GM12892 (cell line): ENCODE results near the gene NHS.
"Not testable (repeated sequence)": the region's sequence is repeated elsewhere in the genome, so short reads cannot be mapped to it uniquely, and the experiment has no call there.

ENCODE experiments used
- DNase-seq: peaks from one replicate; pipeline ENCODE4 v3.0.0; 2011; ENCODE audit not compliant: insufficient read length
- FAIRE-seq: peaks from 2 replicates; lab custom pipeline; 2011; peaks lifted over from hg19 to GRCh38; lab: Jason Lieb, UNC
- POLR2A ChIP-seq: IDR thresholded peaks from 2 replicates; pipeline ENCODE4 v1.6.1; 2011; ENCODE audit warnings: low read depth, low read length, control low read depth
- POLR2AphosphoS5 ChIP-seq: IDR thresholded peaks from 2 replicates; pipeline ENCODE4 v1.6.1; 2011; ENCODE audit warnings: low read depth, low read length, control low read depth
- TAF1 ChIP-seq: IDR thresholded peaks from 2 replicates; pipeline ENCODE4 v1.6.1; 2011; ENCODE audit warnings: low read depth, mild to moderate bottlenecking, control low read depth, low read length, borderline replicate concordance

Gene NHS

DNA sequence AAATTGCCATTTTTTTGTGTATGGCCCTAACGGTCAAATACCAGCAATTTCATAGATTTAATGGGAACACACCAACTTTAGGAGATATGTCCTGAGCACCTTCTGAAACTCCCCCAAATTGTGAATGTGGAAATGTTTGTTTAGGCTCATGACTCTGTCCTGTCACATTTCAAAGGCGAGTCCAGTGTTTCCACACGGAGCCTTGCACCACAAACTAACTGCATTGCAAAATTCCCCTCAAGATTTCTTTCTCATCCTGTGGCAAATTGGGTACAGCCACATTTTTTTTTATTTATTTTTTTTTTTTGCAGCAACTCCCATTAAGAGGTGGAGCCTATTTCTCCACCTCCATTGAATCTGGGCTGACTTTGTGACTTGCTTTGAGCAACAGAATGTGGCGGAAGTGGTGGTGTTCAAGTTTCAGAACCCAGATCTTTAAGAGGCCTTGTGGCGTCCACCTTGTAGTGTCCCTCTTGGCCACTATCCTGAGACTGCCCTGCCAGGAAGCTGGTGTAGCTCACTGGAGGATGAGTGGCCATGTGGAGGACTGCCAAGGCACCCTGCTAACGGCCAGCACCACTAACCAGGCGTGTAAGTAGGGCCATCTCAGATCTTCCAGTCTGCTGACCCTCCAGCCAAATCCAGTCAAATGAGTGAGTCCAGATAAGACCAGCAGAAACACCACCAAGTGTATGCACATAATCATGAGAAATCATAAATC lies 189.8 kb downstream of the NHS start:
- no peak for FAIRE-seq
- no peak for DNase-seq
- TF ChIP-seq POLR2A: no peak
- TF ChIP-seq TAF1: no peak
- no peak for TF ChIP-seq POLR2AphosphoS5

DNA sequence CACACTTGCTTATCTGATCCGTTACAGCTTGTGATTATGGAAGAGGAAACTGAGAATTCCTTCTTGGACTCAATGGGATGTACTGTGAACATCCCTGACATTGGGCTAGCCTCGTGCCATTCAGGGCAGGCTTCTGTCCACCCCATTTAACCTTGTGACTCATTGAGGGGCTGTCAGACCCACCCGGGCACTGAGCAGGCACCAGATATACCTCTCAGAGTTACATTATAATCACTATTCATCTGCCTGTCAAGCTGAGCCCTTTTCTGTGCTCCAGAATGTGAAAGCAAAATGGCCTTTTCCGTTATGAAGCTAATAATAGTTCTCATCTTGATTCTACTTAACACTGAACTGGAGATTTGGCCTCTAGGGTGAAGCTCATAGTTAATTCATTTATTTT lies 191.7 kb downstream of the NHS start:
- TF ChIP-seq TAF1: no peak
- TF ChIP-seq POLR2A: no peak
- no peak for TF ChIP-seq POLR2AphosphoS5
- FAIRE-seq: no peak
- DNase-seq: no peak

DNA sequence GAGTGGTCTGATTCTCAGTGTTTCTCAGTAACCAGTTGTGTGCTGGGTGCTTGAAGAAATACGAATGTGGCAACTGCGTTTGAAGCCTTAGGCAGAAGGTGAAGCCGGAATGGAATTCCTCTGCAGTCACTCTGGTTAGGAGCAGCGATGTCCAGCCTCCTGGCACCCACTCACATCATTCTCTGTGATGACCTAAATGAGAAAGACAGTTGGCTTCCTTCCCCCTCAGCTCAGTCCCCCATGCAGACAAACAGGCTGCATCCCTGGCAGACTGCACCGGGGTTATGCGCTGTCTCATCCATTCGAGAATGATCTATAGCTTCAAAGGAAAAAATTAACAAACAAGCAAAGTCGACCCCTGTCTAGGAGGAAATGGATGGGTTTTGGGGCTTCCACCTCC lies 192.2 kb downstream of the NHS start:
- TF ChIP-seq POLR2AphosphoS5 (no peak), TAF1 (no peak), POLR2A (no peak)
- DNase-seq (no peak), FAIRE-seq (no peak)

DNA sequence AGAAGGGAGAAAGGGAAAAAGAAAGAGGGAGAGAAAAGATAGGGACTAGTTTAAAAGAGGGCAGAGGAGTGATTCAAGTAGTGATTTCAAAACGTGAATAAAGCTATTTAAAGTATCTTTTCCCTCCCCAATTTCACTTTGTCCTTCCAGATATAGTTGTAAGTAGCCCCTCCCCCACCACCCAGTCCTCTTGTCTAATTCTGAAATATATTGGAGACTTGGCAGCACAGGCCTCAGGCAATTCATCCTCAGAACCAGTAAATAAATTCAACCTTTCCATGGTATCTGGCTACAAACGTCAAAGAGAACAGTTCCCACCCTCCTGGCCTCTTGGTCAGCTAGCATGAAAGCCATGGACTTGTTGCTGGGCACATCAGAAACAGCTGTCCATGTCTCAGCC lies 192.8 kb downstream of the NHS start:
- TF ChIP-seq POLR2AphosphoS5: no peak
- TF ChIP-seq TAF1: no peak
- TF ChIP-seq POLR2A: no peak
- FAIRE-seq (no peak), DNase-seq (no peak)

DNA sequence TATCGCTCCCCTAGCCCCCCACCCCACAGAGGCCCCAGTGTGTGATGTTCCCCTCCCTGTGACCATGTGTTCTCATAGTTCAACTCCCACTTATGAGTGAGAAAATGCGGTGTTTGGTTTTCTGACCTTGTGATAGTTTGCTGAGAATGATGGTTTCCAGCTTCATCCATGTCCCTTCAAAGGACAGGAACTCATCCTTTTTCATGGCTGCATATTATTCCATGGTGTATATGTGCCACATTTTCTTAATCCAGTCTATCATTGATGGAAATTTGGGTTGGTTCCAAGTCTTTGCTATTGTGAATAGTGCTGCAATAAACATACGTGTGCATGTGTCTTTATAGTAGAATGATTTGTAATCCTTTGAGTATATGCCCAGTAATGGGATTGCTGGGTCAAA lies 193.8 kb downstream of the NHS start:
- DNase-seq, FAIRE-seq: not testable (repeated sequence)

DNA sequence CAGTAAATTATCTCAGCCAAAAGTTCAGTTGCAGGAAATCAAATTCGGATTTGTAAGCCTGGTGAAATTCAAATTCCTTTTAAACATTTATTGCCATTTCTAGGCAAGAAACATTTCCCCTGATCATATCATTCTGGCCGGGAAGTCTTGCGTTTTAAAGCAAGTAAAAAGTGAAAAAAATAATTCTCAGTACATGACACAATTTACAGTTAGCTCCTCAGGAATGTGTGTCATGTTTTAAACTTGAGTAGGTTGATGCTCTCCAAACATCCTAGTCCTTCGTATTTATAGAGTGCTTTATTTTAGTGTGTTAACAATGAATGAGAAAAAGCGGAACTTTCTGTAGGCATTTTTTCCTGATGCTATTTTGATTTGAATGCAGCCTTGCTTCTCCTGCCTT lies 204.0 kb downstream of the NHS start:
- no peak for TF ChIP-seq POLR2A
- no peak for TF ChIP-seq TAF1
- no peak for TF ChIP-seq POLR2AphosphoS5
- DNase-seq (no peak), FAIRE-seq (no peak)

DNA sequence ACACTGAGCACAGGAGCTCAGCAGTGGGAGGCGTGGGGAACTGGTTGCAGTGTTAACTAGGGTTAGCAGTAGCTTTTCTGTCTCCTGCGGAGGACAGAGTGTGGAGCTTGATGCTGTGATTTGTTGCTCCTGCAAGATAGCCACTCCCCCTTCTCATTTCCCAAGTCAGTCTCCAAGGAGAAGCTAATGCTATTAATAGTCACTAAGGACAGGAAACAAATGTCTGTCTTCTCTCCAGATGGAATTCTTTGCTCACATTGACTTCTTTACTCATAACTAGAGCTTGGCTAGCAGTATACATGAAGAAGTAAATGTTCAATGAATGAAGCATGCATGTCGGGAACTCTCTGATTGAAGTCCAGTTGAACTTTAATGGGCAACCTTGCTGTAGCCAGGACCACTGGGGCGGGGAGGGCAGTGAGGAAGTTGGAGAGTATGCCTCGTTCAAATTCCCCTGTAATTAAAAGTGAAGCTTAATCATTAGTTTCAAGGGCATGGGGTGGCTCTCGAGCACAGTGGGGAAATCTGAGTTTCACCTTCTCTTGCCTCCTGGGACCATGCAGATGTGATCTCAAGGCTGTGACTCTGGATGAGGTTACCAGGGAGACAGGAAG lies 205.6 kb downstream of the NHS start:
- FAIRE-seq (no peak), DNase-seq (no peak)
- no peak for TF ChIP-seq POLR2AphosphoS5
- TF ChIP-seq POLR2A: no peak
- TF ChIP-seq TAF1: no peak

DNA sequence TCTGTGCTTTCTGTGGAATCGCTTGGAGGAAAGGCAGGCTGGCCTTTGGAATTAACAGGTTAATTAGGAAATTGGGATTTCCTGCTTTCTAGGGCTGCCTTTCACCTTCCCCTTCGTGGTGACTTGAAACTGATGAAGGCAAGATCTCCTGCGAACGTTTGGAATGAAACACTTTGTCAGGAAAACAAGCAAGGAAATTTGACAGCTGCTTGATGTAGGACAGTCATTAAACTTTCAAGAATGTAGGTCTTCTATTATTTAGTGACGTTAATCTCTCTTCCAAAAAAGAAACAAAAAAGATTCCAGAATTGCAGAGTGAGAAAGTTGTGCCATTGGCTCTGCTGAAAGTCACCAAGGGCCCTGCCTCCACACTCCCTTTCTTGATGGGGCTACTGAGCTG lies 206.6 kb downstream of the NHS start:
- TF ChIP-seq POLR2AphosphoS5 (no peak), TAF1 (no peak), POLR2A (no peak)
- no peak for FAIRE-seq
- no peak for DNase-seq

DNA sequence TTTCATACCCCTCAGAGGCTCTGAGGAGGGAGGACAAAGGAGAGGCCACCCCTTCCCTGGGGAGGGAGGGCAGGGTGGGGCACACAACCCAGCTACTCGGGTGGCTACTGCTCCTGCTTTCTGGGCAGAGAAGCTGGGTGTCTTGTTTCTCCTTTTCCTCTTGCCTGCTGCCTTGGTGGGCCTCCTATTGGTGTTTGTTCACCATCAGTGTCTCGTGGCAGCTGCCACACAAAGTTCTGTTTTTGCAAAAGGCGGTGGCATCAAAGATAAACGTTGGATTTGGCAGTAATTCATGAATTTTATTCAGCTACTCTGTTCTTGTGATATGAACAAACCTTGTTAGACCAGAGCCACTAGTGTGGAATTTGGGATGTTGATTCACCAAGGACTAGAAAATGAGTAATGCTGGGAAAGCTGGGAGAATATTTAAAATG lies 209.3 kb downstream of the NHS start:
- FAIRE-seq (no peak), DNase-seq (no peak)
- no peak for TF ChIP-seq POLR2A
- TF ChIP-seq TAF1: no peak
- no peak for TF ChIP-seq POLR2AphosphoS5

DNA sequence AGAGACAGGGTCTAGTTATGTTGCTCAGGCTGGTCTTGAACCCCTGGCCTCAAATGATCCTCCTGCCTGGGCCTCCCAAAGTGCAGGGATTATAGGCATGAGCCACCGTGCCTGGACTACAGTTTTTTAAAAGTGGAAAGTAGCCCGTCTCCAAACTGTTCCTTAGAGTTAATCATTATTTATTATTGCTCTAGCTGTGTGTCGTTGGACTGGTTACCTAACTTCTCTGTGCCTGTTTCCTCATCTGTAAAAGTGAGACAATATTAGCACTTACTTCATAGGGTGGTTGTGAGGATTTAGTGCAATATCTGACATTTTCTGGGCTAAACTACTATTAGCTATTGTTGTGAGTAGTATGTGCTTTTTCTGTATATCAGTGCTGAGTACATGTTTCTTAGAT lies 210.0 kb downstream of the NHS start:
- FAIRE-seq (peak; percentile 46), DNase-seq (no peak)
- TF ChIP-seq POLR2AphosphoS5: no peak
- no peak for TF ChIP-seq POLR2A
- no peak for TF ChIP-seq TAF1

DNA sequence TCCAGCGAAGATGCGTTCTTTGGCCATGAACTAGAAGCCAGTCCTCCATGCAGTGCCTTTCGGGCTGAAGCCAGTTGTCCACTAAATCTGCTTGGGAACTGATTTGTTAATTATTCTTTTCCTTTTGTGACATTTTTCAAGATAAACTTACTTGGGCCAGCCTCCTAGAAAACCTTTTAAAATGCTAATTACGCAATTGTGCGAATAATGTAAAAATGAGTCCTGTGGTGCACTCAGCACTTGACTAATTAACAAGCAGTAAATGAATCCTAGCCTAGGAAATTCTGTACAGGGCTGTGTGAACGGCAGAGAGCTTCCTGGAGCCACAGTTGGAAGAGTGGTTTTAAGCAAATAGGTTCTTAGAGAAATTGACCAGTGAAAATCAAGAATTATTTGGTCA lies 212.4 kb downstream of the NHS start:
- no peak for DNase-seq
- FAIRE-seq: no peak
- TF ChIP-seq POLR2A (no peak), POLR2AphosphoS5 (no peak), TAF1 (no peak)

DNA sequence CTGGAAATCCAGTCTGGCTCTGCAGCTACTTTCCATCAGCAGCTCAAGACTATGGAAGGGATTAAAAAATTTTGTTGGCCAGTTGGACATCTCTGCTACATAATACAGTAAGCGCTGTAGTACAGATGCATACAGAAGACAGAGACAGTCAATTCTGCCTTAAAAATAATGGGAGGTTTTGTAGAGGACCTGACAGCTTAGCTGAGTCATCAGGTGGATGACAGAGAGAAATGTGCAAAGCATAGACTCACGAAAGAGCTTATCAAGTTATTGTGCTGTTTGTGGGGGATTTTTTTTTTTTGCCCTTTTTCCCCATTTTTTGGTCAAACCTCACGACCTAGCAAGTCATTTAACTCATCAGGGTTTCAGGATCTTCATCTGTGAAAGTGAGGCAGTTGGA lies 213.3 kb downstream of the NHS start:
- DNase-seq (no peak), FAIRE-seq (no peak)
- TF ChIP-seq TAF1: no peak
- TF ChIP-seq POLR2A: no peak
- no peak for TF ChIP-seq POLR2AphosphoS5
